ENCODE results near the gene ZNF17.
"Not testable (repeated sequence)": the region's sequence is repeated elsewhere in the genome, so short reads cannot be mapped to it uniquely, and the experiment has no call there.

Gene ZNF17

DNA sequence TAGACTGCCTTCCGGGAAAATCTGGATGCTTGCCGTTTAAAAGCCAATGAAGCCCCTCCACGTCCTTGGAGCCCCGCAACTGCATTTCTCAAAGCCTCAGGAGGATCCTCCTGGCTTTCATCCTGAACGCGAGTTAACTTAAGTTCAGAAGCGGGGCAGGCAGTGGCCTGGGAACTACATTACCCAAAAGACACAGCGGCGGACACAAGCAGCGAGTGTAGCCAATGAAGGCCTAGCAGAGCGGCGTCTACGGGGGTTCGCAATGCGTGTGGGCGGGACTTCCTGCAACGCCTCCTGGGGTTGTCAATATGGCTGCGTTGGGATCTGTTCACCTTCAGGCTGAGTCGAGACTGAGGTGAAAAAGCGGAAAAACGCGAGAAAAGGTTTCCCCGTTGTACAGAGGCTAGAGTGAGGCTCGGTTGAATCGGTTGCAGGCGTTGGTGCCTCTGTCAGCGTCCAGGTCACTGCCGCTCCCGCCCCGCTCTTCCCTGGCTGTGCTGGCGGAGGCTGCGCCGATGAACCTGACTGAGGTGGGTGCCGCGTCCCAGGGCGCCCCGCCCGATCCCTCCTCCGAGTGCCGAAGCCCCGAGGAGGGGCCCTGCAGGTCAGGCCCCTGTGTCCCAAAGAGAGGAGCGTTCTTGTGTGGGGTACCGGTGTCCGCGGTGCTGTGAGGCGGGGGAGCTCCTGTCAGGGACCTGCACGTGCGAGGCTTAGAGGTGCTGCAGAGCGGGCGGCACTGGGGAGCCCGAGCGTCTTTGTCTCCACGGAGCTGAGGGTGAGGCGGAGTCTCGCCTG lies at the start of gene ZNF17:
TSS of gene ZNF17 (plus strand) at position 285 of the 795 bp plus-strand sequence. CDS start 2,455 bp downstream, outside the sequence.
- DNase-seq: peak; percentile 97

DNA sequence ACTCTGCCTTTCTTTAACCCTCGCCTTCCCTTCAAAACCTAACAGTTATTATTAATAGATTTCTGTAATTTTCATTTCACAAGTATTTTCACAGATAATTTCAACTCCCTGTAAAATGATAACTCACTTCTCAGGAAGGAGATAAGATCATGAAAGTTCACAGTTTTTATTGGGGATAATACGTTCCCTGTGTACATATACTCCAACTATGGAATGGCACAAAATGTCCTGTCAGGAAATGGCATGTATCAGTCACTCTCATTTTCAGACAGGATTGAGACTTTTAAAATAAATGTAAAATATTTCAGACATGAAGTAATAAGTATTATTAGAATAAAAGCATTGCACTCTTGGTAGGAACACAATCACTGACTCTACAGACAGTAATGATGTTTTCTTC lies 48.5 kb upstream of the ZNF17 start:
- no peak for DNase-seq

DNA sequence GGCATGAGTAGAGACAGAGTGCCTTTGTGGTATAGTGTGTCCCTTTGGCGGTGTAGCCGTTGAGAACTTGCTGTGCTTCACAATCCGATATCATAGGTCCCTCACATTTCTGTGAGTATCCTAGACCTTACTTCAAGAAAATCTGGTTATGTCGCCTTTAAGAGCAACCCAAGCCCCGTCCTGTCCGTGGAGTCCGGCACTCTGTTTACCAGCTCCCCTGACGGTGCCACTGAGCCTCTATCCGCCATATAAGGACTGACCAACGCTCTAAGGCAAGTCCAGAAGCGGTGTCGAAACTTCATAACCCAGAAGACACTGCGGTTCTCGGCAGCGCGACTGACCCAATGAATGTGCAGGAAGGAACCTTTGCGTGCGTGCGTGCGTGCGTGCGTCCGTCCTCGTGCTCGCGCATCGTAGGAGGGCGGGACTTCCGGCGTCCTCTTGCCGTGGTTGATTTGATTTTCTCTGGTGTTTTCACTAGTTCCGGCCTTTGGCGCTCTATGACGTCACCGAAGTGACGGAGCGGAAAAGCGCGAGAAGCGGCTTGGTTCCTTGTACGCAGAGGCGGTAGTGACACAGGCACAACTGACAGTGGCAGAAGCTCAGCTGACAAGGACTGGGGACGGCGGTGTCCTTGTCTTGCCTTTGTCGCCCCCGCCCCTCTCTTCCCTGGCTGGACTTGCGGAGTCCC lies 47.8 kb upstream of the ZNF17 start, which contains the start of the genes TRAPPC2B and ZNF547:
TSS of gene TRAPPC2B (plus strand) at position 555 of the 691 bp plus-strand sequence. CDS start 1,283 bp downstream, outside the sequence.
TSS of gene ZNF547 (plus strand) at position 555 of the 691 bp plus-strand sequence. CDS start 5,005 bp downstream, outside the sequence.
- DNase-seq: peak; percentile 100

DNA sequence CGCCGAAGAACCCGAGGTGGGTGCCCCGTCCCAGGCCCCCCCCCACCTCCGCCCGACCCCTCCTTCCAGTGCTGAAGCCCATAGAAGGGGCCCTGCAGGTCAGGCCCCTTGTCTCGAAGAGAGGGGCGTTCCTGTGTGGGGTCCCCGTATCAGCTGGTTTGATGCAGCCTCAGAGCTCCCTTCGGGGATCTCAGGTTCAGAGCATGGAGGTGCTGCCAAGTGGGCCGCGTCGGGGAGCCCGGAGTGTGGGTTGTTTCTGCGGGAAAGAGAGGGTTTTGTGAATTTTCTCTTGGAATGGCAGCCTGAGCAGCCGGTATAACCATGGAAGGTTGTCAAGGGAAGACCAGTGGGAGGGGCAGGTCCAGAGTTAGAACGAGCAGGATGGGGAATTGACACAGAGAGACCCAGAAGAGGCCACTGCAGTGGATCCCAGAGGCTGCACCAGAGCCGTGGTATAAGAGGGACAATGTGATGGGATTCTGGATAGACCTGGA lies 47.2 kb upstream of the ZNF17 start:
- no peak for DNase-seq

DNA sequence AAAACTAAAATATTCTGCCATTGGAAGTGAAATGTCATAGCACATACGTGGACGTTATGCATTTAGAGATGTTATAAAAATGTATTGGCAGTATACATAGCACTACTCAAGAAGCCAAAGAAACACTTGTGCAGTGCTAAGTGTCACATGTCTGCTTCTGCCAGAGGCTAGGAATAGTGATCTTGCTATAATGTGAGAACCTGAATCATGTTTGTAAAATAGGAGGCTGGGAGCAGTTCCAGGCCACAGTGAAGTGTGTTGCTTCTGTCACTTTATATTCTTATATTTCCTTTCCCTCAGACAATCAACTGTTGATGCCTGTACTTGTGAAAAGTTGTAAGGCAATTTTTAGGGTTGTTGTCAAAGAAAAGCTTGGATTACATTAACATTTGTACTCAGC lies 44.2 kb upstream of the ZNF17 start:
- DNase-seq: no peak

DNA sequence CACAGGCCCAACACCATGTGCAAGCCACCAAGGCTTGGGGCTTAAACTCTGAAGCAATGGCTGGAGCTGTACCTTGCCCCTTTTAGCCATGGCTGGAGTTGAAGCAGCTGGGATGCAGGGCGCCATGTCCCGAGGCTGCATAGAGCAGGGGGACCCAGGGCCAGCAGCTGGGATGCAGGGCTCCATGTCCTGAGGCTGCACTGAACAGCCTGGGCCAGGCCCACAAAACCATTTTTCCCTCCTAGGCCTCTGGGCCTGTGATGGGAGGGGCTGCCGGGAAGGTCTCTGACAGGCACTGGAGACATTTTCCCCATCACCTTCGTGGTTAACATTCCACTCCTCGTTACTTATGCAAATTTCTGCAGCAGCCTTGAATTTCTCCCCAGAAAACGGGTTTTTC lies 36.8 kb upstream of the ZNF17 start:
- DNase-seq: no peak

DNA sequence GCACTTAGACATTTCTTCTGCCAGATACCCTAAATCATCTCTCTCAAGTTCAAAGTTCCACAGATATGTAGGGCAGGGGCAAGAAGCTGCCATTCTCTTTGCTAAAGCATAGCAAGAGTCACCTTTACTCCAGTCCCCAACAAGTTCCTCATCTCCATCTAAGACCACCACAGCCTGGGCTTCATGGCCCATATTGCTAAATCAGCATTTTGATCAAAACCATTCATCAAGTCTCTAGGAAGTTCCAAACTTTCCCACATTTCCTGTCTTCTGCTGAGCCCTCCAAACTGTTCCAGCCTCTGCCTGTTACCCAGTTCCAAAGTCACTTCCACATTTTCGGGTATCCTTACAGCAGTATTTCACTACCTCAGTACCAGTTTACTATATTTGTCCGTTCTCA lies 36.3 kb upstream of the ZNF17 start:
- not testable (repeated sequence) for DNase-seq

DNA sequence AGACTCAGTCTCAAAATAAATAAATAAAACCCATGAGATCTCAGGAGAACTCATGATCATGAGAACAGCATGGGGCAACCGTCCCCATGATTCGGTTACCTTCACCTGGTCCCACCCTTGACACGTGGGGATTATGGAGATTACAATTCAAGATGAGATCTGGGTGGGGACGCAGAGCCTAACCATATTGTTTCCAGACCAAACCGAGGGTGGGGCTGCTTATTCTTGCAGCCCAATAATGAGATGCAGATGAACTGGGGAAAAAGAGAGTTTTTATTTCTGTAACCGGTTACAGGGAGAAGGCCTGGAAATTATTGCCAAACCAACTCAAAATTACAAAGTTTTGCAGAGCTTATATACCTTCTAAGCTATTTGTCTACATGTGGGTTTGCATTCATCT lies 34.8 kb upstream of the ZNF17 start:
- no peak for DNase-seq

DNA sequence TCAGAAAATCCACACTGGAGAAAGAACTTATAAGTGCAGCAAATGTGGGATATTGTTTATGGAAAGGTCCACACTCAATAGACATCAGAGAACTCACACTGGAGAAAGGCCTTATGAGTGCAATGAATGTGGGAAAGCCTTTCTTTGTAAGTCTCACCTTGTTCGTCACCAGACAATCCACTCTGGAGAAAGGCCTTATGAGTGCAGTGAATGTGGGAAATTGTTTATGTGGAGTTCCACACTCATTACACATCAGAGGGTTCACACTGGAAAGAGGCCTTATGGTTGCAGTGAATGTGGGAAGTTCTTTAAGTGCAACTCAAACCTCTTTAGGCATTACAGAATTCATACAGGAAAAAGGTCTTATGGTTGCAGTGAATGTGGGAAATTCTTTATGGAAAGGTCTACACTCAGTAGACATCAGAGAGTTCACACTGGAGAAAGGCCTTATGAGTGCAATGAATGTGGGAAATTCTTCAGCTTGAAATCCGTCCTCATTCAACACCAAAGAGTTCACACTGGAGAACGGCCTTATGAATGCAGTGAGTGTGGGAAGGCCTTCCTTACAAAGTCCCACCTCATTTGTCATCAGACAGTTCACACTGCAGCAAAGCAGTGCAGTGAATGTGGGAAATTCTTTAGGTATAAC lies 33.3 kb upstream of the ZNF17 start:
- DNase-seq: no peak

DNA sequence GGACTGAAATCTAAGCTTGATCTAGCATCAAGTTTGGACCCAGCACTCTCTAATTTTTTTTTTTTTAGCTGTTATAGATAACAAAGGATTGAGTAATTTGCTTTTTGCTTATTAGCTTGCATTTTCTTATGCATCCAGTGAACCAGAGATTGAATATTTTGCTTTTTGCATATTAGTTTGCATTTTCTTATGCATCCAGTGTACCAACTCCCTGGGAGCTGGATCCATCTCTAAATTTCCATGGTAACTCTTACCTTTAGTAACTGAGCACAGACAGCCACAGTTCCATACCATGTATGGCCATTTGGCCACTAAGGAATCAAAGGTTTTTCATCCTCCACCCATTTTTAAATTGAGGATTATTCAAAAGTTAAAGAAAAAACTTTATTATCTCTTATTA lies 30.0 kb upstream of the ZNF17 start:
- no peak for DNase-seq

DNA sequence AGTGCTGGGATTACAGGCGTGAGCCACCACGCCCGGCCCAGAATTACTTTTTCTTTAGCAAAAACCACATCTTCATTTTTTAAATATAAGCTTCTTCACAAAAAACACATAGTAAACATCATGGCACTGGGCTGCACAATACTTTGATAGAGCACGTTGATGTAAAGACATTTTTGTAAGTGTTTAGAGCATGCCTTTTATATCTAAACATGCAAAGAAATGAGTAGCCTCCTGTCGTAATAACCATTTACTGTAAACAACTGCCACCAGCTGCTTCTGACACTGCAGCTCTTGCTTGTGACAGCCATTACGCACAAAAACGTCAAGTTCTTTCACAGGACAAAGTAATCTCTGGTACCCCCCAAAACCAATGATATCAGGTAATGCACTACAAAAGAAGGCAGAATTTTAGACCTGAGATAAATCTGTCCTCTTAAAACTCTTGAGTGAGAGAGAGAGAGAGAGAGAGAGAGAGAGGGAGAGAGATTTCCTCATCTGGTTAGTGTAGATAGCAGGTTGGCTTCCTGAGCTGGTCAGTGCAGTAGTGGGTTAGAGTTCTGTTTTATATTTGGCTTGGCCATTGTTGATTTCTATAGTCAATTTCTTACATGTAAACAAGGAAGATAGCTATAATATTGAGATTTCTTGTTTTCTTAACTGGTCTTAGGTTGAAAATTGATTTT lies 28.0 kb upstream of the ZNF17 start:
- DNase-seq: no peak

DNA sequence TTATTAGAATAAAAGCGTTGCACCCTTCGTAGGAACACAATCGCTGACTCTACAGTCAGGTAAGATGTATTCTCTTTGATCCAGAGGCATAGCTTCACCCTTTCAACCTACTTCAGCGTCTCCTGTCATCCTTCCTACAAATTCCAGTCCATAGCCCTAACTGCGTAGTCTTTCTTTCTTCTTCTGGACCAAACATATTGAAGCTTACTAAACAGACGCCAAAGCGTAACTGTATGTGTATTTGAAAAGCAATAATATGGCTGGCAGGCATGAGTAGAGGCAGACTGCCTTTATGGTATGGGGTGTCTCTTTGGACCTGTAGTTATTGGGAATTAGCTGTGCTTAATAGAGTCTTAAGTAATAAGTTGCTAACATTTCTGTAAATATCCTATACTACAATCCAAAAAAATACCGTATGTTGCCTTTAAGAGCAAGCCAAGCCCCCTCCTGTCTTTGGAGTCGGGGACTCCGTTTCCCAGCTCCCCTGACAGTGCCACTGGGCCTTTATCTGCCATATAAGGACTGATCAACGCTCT lies 21.7 kb upstream of the ZNF17 start:
- DNase-seq: no peak

DNA sequence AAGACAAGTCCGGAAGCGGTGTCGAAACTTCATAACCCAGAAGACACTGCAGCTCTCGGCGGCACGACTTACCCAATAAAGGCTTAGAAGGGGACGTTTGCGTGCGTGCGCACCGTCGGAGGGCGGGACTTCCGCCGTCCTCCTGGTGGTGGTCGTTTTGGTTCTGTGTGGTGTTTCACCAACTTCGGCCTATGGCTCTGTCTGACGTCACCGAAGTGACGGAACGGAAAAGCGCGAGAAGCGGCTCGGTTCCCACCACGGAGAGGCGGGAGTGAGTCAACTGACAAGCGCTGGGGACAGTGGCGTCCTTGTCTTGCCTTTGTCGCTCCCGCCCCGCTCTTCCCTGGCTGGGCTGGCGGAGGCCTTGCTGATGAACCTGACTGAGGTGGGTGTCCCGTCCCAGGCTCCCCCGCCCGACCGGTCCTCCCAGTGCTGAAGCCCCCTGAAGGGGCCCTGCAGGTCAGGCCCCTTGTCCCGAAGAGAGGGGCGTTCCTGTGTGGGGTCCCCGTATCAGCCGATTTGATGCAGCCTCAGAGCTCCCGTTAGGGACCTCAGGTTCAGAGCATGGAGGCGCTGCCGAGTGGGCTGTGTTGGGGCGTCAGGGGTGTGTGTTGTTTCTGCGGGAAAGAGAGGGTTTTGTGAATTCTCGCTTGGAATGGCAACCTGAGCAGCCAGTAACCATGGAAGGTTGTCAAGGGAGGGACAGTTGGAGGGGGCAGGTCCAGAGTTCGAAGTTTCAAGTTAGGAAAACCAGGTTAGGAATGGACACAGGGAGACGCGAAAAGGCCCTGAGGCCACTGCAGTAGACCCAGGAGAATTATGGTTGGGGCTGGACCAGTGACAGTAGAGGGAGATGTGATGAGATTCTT lies 21.0 kb upstream of the ZNF17 start, which contains the start of gene ZNF548:
TSS of gene ZNF548 (plus strand) at position 125 of the 869 bp plus-strand sequence. CDS start at position 371, 246 bp downstream.
- DNase-seq: peak; percentile 100

DNA sequence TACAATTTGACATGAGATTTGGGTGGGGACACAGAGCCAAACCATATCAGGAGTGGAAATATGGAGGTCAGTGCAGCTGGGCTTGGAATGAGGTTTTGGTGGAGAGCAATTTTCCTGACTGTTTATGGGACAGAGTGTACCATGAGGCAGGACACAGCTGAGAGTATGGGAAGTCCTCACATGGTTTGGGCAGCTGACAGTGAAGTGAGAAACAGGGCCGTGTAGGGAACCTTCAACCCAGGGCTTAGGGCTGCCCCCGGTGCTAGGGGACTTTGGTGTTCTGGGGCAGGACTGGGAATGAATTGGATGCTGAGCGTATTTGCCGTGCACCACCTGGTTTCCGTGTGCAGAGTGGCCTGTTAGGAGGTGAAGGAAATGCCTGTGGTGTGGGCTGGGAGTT lies 15.3 kb upstream of the ZNF17 start:
- DNase-seq: no peak

DNA sequence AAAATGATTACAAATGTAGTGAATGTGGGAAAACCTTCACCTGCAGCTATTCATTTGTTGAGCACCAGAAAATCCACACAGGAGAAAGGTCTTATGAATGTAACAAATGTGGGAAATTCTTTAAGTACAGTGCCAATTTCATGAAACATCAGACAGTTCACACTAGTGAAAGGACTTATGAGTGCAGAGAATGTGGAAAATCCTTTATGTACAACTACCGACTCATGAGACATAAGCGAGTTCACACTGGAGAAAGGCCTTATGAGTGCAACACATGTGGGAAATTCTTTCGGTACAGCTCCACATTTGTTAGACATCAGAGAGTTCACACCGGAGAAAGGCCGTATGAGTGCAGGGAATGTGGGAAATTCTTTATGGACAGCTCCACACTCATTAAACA lies 12.1 kb upstream of the ZNF17 start:
- no peak for DNase-seq

DNA sequence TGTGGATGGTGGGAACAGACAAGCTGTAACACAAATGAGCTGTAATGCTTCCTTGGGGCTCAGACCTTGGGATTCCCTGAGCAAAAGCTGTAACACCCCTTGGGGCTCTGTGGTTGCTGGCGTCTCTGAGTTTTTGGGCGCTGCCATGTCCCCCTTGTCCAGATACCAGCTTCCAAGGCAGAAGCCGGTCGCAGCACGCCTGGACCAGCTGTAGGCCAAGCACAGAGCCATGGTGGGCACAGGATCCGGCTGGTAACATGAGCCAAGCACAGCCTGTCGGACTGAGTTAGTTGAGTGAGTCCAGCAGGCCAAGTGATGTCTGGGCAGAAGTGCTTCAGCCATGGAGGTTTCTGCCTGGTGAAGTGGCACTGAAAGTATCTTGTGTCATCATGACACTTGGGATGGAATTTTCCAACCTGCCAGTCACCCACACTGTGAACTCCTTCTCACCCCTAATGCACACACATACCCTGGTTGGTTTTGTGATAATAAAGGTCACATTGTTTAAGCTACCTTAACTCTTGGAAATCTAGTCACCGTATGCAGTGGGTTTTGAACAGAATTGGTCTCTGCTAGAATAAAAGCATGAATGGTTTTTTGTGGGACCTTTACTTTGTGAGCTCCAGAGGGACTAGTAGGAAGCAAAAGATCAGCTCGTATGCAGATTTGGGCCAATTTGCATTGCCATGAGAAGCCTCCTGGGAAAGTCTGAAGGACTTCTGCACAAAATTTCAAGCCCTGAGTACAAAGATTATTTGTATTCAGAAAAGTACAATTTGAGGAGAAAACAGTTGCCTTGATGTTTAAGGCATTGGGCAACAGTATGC lies 7.0 kb upstream of the ZNF17 start:
- DNase-seq: no peak

DNA sequence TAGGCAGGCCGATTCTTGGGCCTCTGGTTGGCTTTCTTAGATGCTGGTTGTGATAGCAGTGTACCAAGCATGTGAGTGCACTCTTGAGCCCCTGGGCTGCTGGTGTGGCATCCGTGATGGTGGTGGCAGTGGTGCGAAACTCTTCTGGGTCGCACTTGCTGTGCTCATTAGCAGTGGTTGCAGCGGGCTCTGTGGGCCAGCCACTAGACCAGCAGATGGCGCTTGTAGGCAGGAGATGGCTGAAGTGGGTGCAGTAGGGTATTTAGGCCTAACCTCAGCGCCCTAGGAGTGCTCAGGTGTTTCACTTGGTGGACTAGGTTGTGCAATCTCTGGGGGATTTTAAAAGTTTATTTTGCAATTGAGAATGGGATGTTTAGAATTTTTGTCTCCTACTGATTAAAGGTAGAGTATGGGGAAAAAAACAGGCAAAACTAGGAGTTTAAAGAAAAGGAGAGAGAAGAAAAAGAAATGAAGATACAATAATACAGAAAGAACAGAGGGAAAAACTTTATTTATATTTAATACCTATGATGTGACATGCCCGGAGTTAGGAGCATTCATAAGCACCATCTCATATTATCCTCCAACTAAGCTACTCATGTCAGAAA lies 4.3 kb upstream of the ZNF17 start:
- DNase-seq: peak; percentile 89

DNA sequence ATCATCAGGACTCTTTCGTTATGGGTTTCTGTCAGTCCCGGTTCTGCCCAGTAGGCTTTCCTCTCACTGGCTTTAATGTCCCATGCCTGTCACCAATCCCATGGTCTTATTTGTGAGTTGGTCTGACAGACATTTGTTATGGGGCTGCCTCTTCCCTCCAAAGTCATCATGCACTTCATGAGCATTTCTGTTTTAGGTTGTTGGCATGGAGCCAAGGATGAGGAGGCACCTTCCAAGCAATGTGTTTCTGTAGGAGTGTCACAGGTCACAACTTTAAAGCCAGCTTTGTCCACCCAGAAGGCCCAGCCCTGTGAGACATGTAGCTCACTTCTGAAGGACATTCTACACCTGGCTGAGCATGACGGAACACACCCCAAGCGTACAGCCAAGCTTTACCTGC lies 8.5 kb downstream of the ZNF17 start:
- DNase-seq: no peak

DNA sequence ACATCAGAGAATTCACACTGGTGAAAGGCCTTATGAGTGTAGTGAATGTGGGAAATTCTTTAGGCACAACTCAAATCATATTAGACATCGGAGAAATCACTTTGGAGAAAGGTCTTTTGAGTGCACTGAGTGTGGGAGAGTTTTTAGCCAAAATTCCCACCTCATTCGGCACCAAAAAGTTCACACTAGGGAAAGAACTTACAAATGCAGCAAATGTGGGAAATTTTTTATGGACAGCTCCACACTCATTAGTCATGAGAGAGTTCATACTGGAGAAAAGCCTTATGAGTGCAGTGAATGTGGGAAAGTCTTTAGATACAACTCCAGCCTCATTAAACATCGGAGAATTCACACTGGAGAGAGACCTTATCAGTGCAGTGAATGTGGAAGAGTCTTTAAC lies 10.1 kb downstream of the ZNF17 start:
- DNase-seq: no peak

All from islet precursor cell (in vitro differentiated cells).